PC-9 (cell line): ENCODE data around the gene ZRANB1. TPM values are rescaled to one million over a fixed set of nuclear protein-coding genes. Genes with fewer than 3 reads are reported as not detected.

ENCODE experiments used
- BruUV-seq: library from RNA; stranded (reverse); fragments of 400-500 nt; replicated peaks from 2 replicates; lab custom pipeline; 2021; lab: Mats Ljungman, UMichigan
- CTCF ChIA-PET: fragments of 300-600 bp; sonication (Branson Sonifier 250); formaldehyde crosslinking; loops from one replicate; lab custom pipeline; 2022; ENCODE audit warnings: antibody characterized with exemption; lab: Charles Lee
- POLR2A ChIA-PET: fragments of 300-600 bp; sonication (Branson Sonifier 250); formaldehyde crosslinking; loops from one replicate; lab custom pipeline; 2022; ENCODE audit warnings: antibody characterized with exemption; ENCODE audit not compliant: unreplicated experiment; lab: Charles Lee
- DNase-seq, 2 experiments: peaks; one replicate each; pipeline versions ENCODE4 v3.0.0 to v3.0.0-alpha.2; 2015 to 2022; ENCODE audit warnings: mixed read lengths in 1 of 2
- H2AFZ ChIP-seq: fragments of 200-600 bp; sonication (generic); 2 replicates; pipeline ENCODE4 v1.8.1; 2017; ENCODE audit warnings: antibody characterized with exemption
- H3F3A ChIP-seq: fragments of 200-600 bp; sonication (generic); 2 replicates; pipeline ENCODE4 v1.8.1; 2017; ENCODE audit warnings: antibody characterized with exemption, mild to moderate bottlenecking, low read depth; ENCODE audit not compliant: insufficient read depth
- H3K27ac ChIP-seq: fragments of 200-600 bp; sonication (generic); 2 replicates; pipeline ENCODE4 v1.6.1; 2016; ENCODE audit warnings: mixed run types
- H3K27me3 ChIP-seq: fragments of 200-600 bp; sonication (generic); 2 replicates; pipeline ENCODE4 v1.6.1; 2016; ENCODE audit warnings: low read depth, mixed run types; ENCODE audit not compliant: insufficient read depth
- H3K36me3 ChIP-seq: fragments of 200-600 bp; sonication (generic); 2 replicates; pipeline ENCODE4 v1.6.1; 2016; ENCODE audit warnings: low read depth, mixed run types
- H3K4me1 ChIP-seq: fragments of 200-600 bp; sonication (generic); replicated peaks from 2 replicates; pipeline ENCODE4 v1.6.1; 2016; ENCODE audit warnings: mixed run types; ENCODE audit not compliant: insufficient read depth
- H3K4me2 ChIP-seq: fragments of 200-600 bp; sonication (generic); 2 replicates; pipeline ENCODE4 v1.6.1; 2017; ENCODE audit warnings: mixed run types
- H3K4me3 ChIP-seq: fragments of 200-600 bp; sonication (generic); 2 replicates; pipeline ENCODE4 v1.6.1; 2016; ENCODE audit warnings: mixed run types
- H3K79me2 ChIP-seq: fragments of 200-600 bp; sonication (generic); 2 replicates; pipeline ENCODE4 v1.6.1; 2017; ENCODE audit warnings: low read depth, mixed run types
- H3K9me2 ChIP-seq: fragments of 200-600 bp; sonication (generic); 2 replicates; pipeline ENCODE4 v1.8.1; 2017; ENCODE audit warnings: mild to moderate bottlenecking; ENCODE audit not compliant: insufficient read depth
- H3K9me3 ChIP-seq: fragments of 200-600 bp; sonication (generic); 2 replicates; pipeline ENCODE4 v1.8.1; 2016; ENCODE audit warnings: low read depth; ENCODE audit not compliant: insufficient read depth
- H4K20me1 ChIP-seq: fragments of 200-600 bp; sonication (generic); 2 replicates; pipeline ENCODE4 v1.8.1; 2017; ENCODE audit not compliant: insufficient read depth
- CTCF ChIP-seq: fragments of 200-600 bp; sonication (generic); conservative IDR thresholded peaks from 2 replicates; pipeline ENCODE4 v1.6.1; 2017; ENCODE audit warnings: mixed run types, antibody characterized with exemption, mild to moderate bottlenecking, moderate library complexity
- EZH2 ChIP-seq: fragments of 200-600 bp; sonication (generic); IDR thresholded peaks from 2 replicates; pipeline ENCODE4 v1.8.0; 2017; ENCODE audit warnings: antibody characterized with exemption, low read depth
- intact Hi-C: fragments of 100-400 bp; cut with micrococcal nuclease; formaldehyde crosslinking; loops from one replicate; pipeline ENCODE4 v1.10.0; 2022; ENCODE audit not compliant: unreplicated experiment
- total RNA-seq: library from RNA; stranded (reverse); gene quantifications from 2 replicates; pipeline ENCODE4 v1.2.3, GENCODE V29; 2021

The ZRANB1 gene
- total RNA-seq, 1 experiment from 2014 or later: 10.9 TPM

- DNase-seq: no peak
- Histone ChIP-seq H3K4me1 (no peaks in the 10 kb centered on the region), H3F3A (no peaks in the 10 kb centered on the region; the same call in 1 of the 2 replicates), H3K4me2 (no peak overlapping the region), H3K9me2 (no peaks in the 10 kb centered on the region), H3K4me3 (no peak overlapping the region), H3K27me3 (no peaks in the 10 kb centered on the region), H3K36me3 (no peaks in the 10 kb centered on the region), H3K79me2 (no peaks in the 10 kb centered on the region), H2AFZ (no peak overlapping the region), H4K20me1 (no peaks in the 10 kb centered on the region), H3K27ac (no peak overlapping the region), H3K9me3 (no peaks in the 10 kb centered on the region)
- intact Hi-C loops: no loop called here
- TF ChIP-seq CTCF (no peak), EZH2 (no peak)
- no TSS peak for BruUV-seq
- POLR2A ChIA-PET: no interaction called here
- CTCF ChIA-PET: no interaction called here
Observed at GRCh38 chr10:124909563-124909962, 32.4 kb upstream of the ZRANB1 start.

DNA sequence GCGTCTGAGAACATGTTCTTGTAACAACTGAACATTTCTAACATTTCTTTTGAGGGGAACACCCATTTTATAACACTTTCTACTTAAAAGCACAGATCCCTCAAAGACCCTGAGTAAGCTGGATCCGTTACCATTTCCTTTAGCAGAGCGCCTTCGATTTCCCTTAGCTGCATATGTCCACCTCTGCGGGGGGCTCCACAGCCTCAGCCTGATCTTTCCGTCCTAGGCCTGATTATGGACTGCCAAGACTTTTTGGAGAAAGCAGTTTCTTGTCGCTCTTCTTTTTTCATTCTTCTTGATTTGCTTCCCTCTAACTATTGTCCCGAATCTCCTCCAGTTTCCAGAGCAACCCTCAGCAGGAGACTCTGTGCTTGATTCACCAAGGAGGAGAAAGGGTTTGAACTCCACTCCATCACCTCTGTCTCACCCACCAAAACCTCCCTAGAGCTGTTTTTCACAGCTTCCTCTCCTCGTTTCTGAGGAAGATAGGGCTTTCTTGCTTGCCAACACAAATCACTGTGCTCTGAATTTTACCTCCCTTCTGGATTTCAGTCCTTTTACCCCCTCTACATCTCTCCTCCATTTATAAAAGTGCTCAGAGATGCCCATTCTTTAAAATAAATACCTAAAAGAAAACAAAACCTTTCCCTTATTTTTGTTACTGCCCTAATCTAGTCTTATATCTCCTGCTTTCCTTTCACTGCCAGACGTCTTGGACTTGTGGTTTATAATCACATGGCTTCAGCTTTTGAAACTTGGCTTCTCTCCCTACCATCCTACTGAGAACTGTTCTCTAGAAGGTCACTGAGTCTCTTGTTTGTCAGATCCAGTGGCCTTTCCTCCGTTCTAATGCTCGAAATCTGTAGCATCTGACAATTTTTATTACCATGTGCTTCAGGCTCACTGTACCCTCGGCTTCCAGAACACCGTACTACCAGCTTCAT is 30.5 kb upstream of the ZRANB1 start:
- Histone ChIP-seq H3K4me1 (peaks cover 5% of the 10 kb centered on the region), H3F3A (no peaks in the 10 kb centered on the region; the same call in 1 of the 2 replicates), H3K9me2 (no peaks in the 10 kb centered on the region), H3K9me3 (no peaks in the 10 kb centered on the region), H3K4me3 (no peak overlapping the region), H3K4me2 (no peak overlapping the region), H4K20me1 (no peaks in the 10 kb centered on the region), H3K27ac (no peak overlapping the region), H3K79me2 (no peaks in the 10 kb centered on the region), H3K27me3 (no peaks in the 10 kb centered on the region), H2AFZ (no peak overlapping the region), H3K36me3 (no peaks in the 10 kb centered on the region)
- intact Hi-C loops: no loop called here
- POLR2A ChIA-PET: interaction anchor here (0.6 kb wide), 1 partner anchor 15 kb away, joined by 4 read pairs; no protein-coding TSS in a partner anchor
- TF ChIP-seq CTCF: no peak
- TF ChIP-seq EZH2: no peak
- BruUV-seq: no TSS peak
- CTCF ChIA-PET: no interaction called here
- no peak for DNase-seq

GRCh38 chr10:124912101-124912886 is 29.6 kb upstream of the ZRANB1 start:
- Histone ChIP-seq H3K27me3 (no peaks in the 10 kb centered on the region), H3K4me1 (peaks cover 5% of the 10 kb centered on the region), H3K79me2 (peaks cover under 1% of the 10 kb centered on the region; the same call in 1 of the 2 replicates), H3K36me3 (no peaks in the 10 kb centered on the region), H4K20me1 (no peaks in the 10 kb centered on the region), H3K27ac (no peak overlapping the region), H3K9me2 (no peaks in the 10 kb centered on the region), H3F3A (no peaks in the 10 kb centered on the region; the same call in 1 of the 2 replicates), H3K9me3 (no peaks in the 10 kb centered on the region), H3K4me2 (no peak overlapping the region), H2AFZ (no peak overlapping the region), H3K4me3 (no peak overlapping the region)
- intact Hi-C loops: no loop called here
- CTCF ChIA-PET: no interaction called here
- no peak for DNase-seq
- no TSS peak for BruUV-seq
- no peak for TF ChIP-seq CTCF
- no peak for TF ChIP-seq EZH2
- POLR2A ChIA-PET: interaction anchor here (0.6 kb wide), 1 partner anchor 14 kb away, joined by 4 read pairs; no protein-coding TSS in a partner anchor
